ENCODE measurements around the gene HP. TPM values are rescaled to one million over a fixed set of nuclear protein-coding genes. Genes with fewer than 3 reads are reported as not detected.
A peak's percentile ranks its signal among the peaks of the same experiment; 100 is the strongest.

The HP gene
- total and polyA plus RNA-seq, 2 of the 13 experiments (the other 11 are each of a cell fraction or from before 2014, with no cell fraction given), result 387 to 524 TPM

DNA sequence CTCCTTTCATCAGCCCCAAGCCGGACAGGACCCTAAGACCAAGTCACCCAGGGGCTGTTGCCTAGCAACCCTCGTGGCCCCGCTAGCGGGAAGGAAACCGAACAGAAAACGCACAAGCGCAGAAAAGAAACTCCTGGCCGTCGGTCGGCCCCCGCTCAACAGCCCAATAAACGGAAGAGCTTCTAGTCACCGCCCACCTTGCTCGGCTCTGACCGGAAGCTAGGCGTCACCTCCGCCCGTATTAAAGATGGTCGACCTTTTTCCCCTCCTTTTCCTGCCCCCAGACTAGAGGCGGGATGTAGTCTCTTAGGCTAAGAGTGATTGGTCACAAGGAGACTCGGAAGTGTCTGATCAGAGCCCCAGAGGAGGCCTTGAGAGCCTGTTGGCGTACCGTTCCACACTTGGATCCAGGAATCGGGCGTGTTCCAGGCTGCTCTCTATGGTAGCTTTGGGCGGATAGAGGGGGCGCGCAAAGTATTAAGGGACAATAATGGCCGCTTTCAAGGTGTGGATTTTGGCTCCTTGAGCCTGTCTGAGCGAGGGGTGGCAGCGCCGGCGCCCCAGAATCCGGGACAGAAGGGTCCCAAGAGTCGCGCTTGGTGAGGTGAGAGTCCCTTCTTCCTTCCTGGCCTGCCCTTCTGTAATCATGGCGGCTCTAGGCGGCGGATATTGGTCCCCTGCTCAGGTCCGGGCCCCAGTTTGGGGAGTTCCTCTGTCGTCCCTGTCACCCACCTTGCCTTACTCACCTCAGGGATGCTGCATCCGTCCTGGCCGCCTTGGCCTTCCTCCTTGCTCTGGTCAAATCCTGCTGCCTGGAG, 39.4 kb downstream of the HP start, which contains the start of the genes DHX38 and TXNL4B (continued):
- TF ChIP-seq, protein P1, sequence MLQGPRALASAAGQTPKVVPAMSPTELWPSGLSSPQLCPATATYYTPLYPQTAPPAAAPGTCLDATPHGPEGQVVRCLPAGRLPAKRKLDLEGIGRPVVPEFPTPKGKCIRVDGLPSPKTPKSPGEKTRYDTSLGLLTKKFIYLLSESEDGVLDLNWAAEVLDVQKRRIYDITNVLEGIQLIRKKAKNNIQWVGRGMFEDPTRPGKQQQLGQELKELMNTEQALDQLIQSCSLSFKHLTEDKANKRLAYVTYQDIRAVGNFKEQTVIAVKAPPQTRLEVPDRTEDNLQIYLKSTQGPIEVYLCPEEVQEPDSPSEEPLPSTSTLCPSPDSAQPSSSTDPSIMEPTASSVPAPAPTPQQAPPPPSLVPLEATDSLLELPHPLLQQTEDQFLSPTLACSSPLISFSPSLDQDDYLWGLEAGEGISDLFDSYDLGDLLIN (CRISPR knock-in tag; IDR thresholded peaks at IDR 0.05; ENCODE audit: borderline replicate concordance), result no peak; the same call in 1 of the 2 replicates
- TF ChIP-seq ZNF263 (CRISPR knock-in tag; IDR thresholded peaks at IDR 0.05) (0 out of 2 replicates have a peak, but pooled peaks have one; percentile 14), FOXM1 (CRISPR knock-in tag; IDR thresholded peaks at IDR 0.05) (no peak), ZBTB20 (CRISPR knock-in tag; IDR thresholded peaks at IDR 0.05; ENCODE audit: borderline replicate concordance, low read depth) (peak; percentile 81), PAWR (CRISPR knock-in tag; IDR thresholded peaks at IDR 0.05; ENCODE audit: borderline replicate concordance) (no peak), ZNF296 (CRISPR knock-in tag; conservative IDR thresholded peaks at IDR 0.05) (0 out of 2 replicates have a peak, but pooled peaks have one; percentile 51), GATAD1 (CRISPR knock-in tag; IDR thresholded peaks at IDR 0.05) (peak; percentile 97), MAZ (IDR thresholded peaks at IDR 0.05; ENCODE audit: borderline replicate concordance, low read depth, low read length) (peak; percentile 96), MAZ (CRISPR knock-in tag; IDR thresholded peaks at IDR 0.05; ENCODE audit: low read depth) (peak; percentile 89), SP1 (IDR thresholded peaks at IDR 0.05) (no peak), SP1 (CRISPR knock-in tag; IDR thresholded peaks at IDR 0.05) (peak; percentile 79)
- TF ChIP-seq, protein P2, sequence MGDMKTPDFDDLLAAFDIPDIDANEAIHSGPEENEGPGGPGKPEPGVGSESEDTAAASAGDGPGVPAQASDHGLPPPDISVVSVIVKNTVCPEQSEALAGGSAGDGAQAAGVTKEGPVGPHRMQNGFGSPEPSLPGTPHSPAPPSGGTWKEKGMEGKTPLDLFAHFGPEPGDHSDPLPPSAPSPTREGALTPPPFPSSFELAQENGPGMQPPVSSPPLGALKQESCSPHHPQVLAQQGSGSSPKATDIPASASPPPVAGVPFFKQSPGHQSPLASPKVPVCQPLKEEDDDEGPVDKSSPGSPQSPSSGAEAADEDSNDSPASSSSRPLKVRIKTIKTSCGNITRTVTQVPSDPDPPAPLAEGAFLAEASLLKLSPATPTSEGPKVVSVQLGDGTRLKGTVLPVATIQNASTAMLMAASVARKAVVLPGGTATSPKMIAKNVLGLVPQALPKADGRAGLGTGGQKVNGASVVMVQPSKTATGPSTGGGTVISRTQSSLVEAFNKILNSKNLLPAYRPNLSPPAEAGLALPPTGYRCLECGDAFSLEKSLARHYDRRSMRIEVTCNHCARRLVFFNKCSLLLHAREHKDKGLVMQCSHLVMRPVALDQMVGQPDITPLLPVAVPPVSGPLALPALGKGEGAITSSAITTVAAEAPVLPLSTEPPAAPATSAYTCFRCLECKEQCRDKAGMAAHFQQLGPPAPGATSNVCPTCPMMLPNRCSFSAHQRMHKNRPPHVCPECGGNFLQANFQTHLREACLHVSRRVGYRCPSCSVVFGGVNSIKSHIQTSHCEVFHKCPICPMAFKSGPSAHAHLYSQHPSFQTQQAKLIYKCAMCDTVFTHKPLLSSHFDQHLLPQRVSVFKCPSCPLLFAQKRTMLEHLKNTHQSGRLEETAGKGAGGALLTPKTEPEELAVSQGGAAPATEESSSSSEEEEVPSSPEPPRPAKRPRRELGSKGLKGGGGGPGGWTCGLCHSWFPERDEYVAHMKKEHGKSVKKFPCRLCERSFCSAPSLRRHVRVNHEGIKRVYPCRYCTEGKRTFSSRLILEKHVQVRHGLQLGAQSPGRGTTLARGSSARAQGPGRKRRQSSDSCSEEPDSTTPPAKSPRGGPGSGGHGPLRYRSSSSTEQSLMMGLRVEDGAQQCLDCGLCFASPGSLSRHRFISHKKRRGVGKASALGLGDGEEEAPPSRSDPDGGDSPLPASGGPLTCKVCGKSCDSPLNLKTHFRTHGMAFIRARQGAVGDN (CRISPR knock-in tag; IDR thresholded peaks at IDR 0.05), result peak; percentile 81
- TF ChIP-seq, protein P3, sequence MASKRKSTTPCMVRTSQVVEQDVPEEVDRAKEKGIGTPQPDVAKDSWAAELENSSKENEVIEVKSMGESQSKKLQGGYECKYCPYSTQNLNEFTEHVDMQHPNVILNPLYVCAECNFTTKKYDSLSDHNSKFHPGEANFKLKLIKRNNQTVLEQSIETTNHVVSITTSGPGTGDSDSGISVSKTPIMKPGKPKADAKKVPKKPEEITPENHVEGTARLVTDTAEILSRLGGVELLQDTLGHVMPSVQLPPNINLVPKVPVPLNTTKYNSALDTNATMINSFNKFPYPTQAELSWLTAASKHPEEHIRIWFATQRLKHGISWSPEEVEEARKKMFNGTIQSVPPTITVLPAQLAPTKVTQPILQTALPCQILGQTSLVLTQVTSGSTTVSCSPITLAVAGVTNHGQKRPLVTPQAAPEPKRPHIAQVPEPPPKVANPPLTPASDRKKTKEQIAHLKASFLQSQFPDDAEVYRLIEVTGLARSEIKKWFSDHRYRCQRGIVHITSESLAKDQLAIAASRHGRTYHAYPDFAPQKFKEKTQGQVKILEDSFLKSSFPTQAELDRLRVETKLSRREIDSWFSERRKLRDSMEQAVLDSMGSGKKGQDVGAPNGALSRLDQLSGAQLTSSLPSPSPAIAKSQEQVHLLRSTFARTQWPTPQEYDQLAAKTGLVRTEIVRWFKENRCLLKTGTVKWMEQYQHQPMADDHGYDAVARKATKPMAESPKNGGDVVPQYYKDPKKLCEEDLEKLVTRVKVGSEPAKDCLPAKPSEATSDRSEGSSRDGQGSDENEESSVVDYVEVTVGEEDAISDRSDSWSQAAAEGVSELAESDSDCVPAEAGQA (IDR thresholded peaks at IDR 0.05; ENCODE audit: low read depth), result peak; percentile 96
- TF ChIP-seq, protein P3 (CRISPR knock-in tag; IDR thresholded peaks at IDR 0.05; ENCODE audit: borderline replicate concordance), result peak; percentile 20; the same call in 1 of the 2 replicates
- TF ChIP-seq, protein P4, sequence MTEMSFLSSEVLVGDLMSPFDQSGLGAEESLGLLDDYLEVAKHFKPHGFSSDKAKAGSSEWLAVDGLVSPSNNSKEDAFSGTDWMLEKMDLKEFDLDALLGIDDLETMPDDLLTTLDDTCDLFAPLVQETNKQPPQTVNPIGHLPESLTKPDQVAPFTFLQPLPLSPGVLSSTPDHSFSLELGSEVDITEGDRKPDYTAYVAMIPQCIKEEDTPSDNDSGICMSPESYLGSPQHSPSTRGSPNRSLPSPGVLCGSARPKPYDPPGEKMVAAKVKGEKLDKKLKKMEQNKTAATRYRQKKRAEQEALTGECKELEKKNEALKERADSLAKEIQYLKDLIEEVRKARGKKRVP (CRISPR knock-in tag; IDR thresholded peaks at IDR 0.05), result no peak

Measured in HepG2 (cell line).